Activated CD4-positive, CD25-positive, alpha-beta regulatory T cell (primary cell): ENCODE measurements around the gene CPLX4.
"Not testable (repeated sequence)": the region's sequence is repeated elsewhere in the genome, so short reads cannot be mapped to it uniquely, and the experiment has no call there.

Experiments used
- DNase-seq, 4 experiments: peaks; one replicate each; lab custom pipeline; 2025; lab: John Stamatoyannopoulos, UW

The CPLX4 gene

DNA sequence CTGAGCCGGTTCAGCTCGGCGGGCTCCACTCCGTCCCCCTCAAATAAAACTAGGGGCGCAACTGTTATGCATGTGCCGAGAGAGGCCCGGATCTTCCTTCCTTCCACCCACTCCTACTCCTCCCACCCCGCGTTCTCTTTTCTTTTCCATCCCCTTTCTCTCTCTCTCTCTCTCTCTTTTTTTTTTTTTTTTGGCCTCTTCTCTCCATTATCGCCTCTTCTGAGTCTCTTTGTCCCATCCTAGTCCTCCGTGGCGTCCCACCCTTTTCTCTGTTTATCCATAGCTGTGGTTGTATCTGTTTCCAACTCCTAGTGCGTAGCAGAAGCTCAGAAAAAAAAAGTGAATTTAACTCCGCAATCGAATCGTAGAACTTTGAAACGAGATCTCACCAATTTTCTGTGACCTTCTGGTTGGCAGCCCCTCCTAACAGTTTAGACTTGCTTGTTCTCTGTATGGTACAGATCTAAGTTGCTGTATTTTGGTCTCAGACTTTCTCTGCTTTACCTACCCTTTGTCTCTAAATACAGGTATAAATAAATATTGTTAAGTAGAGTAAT, 48.8 kb downstream of the CPLX4 start:
- DNase-seq: no peak

- peak in 1 of 4 experiments; percentile 1 for DNase-seq
Observed at GRCh38 chr18:59268721-59269562, 49.5 kb downstream of the CPLX4 start.

GRCh38 chr18:59268127-59268720, 50.2 kb downstream of the CPLX4 start:
- no peak for DNase-seq

GRCh38 chr18:59267503-59268126, 50.8 kb downstream of the CPLX4 start:
- no peak for DNase-seq

DNA sequence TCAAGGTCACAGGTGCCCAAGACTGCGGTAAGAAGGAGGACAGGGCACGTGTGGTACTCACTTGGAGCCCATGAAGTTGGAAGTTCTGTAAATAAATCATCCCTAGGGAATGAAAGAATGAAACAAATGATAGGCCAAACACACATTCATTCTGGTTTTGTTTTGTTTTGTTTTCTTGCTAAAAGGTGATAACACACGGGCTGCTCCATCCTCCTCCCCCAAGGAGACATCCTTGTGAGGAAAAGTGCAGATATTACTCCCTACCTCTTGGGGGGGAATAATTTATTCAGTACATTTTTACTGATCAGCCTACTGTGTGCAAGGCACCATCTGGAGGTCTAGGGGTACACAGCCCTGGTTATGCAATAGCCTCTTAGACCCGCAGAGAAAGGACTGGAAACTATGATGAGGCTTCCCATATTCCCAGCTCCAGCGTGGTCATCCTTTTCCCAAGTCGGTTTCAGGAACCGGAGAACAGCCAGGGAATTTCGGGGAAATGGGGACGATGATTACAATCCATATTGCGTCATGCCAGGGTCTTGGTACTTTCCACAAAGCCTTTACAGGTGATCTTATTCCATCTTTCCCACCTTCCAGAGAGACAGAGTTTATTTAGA, 51.5 kb downstream of the CPLX4 start:
- no peak for DNase-seq

DNA sequence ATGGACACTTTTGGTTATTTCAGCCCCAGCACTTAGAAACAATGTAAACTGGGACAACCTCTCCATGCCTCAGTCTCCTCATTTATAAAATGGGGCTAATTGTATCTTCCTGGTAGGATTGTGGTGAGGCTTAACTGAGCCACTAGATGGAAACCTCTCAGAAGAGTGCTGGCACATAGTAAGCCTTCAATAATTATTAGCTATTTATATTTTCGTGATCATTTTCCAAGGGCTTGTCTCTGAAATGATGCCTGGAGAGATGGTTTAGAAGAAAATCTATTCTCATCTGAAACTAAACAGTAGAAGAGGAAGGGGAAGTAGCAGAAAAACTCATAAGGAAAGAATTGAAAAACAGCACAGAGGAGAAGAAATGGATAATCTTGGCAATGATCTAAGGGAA, 52.0 kb downstream of the CPLX4 start:
- no peak for DNase-seq

GRCh38 chr18:59265974-59266369, 52.5 kb downstream of the CPLX4 start:
- no peak for DNase-seq

GRCh38 chr18:59265246-59265973, 53.0 kb downstream of the CPLX4 start:
- DNase-seq: no peak

- DNase-seq: no peak
Observed at GRCh38 chr18:59264651-59265245, 53.7 kb downstream of the CPLX4 start.

DNA sequence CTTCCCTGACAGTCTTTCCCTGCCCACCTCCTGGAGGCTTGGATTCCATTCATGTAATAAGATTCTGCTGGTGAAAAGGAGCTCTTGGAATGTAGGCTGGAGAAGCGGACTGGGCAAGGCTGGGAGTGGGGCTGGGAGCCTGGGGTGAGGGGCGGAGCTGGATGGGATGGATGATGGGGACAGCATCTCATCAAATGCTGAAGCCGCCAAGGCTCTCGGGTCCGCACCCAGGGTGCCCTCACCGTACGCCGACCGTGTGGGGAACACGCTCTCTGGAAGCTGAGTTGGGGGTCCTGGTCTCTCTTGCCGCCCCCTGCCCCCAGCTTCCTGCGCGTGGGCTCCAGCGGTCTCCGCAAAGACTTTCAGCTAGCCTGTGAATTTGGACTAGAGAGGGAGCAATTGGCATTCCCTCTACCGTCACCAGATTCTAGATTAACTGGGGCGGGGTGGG, 54.3 kb downstream of the CPLX4 start:
- DNase-seq: no peak

DNA sequence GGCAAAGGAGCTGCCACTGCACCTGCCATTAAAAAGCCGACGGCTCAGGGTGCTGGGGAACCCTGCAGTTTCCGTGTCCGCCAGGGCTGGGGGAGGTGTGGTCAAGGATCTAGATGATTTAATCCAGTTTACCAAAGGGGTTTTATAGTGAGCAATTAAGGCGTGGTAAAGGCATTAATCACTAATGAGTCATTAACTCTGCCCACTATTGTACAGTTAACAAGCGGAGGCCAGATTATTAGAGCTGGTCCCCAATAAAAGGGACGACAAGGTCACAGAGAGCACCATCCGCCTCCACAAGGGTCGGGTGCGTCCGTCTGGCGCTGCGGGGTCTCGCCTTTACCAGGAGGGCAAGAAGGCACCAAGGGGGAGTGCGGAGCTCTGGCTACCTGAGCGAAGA, 54.8 kb downstream of the CPLX4 start:
- DNase-seq: no peak

- not testable (repeated sequence) for DNase-seq
Observed at GRCh38 chr18:59262243-59262642, 56.2 kb downstream of the CPLX4 start.

GRCh38 chr18:59261842-59262241, 56.6 kb downstream of the CPLX4 start:
- DNase-seq: not testable (repeated sequence)

GRCh38 chr18:59255491-59255890, 63.0 kb downstream of the CPLX4 start:
- not testable (repeated sequence) for DNase-seq

GRCh38 chr18:59249199-59249774, 69.2 kb downstream of the CPLX4 start:
- peak in 1 of 4 experiments; percentile 4 for DNase-seq

DNA sequence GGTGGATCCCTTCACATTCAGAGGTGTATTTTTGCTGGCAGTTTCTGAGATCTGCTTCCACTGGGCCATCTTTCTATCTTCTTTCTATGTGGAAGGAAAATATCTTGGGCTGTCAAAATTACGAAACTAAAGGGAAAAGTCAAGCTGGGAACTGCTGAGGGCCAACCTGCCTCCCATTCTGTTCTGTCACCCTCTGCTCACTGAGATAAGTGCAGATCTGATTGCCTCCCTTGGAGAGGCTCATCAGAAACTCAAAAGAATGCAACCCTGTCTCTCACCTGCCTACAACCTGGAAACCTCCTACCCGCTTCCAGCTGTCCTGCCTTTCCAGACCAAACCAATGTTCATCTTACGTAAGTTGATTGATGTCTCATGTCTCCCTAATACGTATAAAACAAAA, 71.7 kb downstream of the CPLX4 start:
- DNase-seq: no peak
